Keratinocyte (primary cell): ENCODE measurements around the gene UBE2QL1.

Experiments used
- EZH2 ChIP-seq: IDR thresholded peaks from one replicate; pipeline ENCODE4 v1.6.1; 2012; ENCODE audit warnings: inconsistent platforms, mild to moderate bottlenecking, low read length, moderate library complexity
- TF ChIP-seq, protein P1 (sequence below), 3 experiments: IDR thresholded peaks in 1 of 3; conservative IDR thresholded peaks in 1 of 3; optimal IDR thresholded peaks in 1 of 3; 2 replicates in 2 of 3; 3 replicates in 1 of 3; pipeline versions ENCODE3 to v1.5.1; 2011; ENCODE audit warnings: low read length in 3 of 3, mild to moderate bottlenecking in 3 of 3, moderate library complexity in 2 of 3, control low read depth in 1 of 3, inconsistent platforms in 1 of 3; ENCODE audit not compliant: insufficient read depth in 2 of 3; ENCODE audit errors: extremely low read depth in 1 of 3

DNA sequence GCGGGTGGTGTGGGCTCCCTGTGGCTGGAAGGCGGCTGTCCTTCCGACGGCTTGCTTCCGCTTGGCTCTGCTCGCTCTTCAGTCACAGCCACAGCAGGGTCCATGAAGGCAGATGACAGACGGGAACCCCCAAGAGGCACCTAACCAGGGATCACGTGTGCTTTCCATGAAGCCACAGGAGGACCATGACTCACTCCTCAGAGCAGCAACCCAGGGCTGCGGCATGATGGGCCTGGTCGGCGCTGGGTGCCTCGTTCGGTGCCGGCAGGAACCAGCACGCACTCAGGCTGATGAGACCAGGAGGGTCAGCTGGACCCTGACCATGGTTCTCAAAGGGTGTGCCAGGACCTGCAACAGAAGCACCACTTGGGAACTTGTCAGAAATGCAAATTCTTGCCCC is 37.5 kb upstream of the UBE2QL1 start:
- TF ChIP-seq, protein P1, sequence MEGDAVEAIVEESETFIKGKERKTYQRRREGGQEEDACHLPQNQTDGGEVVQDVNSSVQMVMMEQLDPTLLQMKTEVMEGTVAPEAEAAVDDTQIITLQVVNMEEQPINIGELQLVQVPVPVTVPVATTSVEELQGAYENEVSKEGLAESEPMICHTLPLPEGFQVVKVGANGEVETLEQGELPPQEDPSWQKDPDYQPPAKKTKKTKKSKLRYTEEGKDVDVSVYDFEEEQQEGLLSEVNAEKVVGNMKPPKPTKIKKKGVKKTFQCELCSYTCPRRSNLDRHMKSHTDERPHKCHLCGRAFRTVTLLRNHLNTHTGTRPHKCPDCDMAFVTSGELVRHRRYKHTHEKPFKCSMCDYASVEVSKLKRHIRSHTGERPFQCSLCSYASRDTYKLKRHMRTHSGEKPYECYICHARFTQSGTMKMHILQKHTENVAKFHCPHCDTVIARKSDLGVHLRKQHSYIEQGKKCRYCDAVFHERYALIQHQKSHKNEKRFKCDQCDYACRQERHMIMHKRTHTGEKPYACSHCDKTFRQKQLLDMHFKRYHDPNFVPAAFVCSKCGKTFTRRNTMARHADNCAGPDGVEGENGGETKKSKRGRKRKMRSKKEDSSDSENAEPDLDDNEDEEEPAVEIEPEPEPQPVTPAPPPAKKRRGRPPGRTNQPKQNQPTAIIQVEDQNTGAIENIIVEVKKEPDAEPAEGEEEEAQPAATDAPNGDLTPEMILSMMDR (optimal IDR thresholded peaks at IDR 0.05 in 1 of 3, IDR thresholded peaks at IDR 0.05 in 1 of 3, conservative IDR thresholded peaks at IDR 0.05 in 1 of 3; ENCODE audit: extremely low read depth in 1 of 3, insufficient read depth in 2 of 3, low read length in 3 of 3) = no peak
- TF ChIP-seq EZH2 = no peak
